ENCODE measurements around the gene GIPC2. TPM values are rescaled to one million over a fixed set of nuclear protein-coding genes. Genes with fewer than 3 reads are reported as not detected.
A peak's percentile ranks its signal among the peaks of the same experiment; 100 is the strongest.

The GIPC2 gene
- total RNA-seq, 1 donor from 2014 or later = 9.0 TPM

DNA sequence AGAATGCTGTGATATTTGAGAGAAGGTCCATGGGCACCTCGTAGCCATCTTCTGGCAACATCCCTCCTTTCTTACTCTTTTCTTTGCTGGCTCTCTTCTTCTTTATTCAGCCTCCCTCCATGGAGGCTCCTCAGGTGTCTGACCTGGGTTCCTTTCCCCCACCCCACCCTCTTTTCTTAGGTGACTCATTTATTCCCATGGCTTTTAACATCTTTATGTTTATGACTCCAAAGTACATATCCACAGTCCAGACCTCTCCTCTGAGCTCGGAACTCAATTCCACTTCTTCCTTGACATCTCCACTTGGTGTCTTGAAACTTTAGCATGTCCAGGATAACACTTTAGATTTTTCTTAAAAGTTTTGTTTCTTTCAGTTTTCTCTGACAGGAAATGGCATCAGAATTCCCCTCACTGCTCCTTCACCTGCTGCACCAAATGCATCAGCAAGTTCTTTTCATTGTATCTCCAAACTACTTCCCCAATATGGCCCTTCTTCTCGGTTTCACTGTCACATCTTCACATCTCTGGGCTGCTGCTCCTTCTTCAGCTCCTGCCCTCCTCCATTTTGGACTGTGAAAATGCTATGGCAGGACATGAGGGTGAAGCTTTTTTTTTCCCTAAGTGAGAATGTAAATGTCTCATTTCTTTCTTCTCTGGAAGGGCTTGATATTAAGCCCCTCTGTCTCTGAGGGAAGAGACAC is 95.9 kb downstream of the GIPC2 start:
- ATAC-seq (no peak), DNase-seq (ENCODE audit: low spot score) (no peak)

DNA sequence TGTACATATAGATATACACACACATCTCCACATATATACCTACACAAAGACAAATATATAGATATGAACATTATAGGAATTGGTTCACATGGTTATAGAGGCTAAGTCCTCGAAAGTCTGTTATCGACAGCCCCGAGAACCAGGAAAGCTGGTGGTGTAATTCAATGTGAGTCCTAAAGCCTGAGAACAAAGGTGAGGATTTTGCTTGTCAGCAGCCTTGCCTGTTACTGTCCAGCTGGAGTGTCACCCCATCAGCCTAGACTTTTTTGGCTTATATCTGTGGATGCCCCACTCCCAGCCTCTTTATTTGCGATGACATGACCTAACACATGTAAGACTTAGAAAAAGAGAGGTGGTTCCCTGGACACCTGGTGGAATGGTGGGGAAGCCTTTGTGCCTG is 97.0 kb downstream of the GIPC2 start:
- peak; percentile 70 for ATAC-seq

DNA sequence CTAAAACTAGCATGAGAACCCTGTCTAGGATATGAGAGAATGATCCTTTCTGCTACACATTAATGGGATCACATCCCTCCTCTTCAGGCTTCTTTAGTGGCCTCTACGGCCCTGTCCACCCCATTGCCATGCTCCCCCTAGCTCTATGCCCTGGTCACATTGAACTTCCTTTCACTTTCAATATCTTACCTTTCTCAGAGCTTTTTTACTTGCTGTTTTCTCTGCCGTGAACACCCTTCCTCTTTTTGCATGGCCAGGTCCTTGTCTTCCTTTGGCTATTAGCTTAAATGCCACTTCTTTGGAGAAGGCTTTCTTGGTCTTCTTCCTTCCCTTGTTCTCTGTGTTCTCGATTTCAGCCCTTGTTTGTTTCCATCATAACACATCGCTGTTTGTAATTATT is 97.4 kb downstream of the GIPC2 start:
- ATAC-seq (peak; percentile 74), DNase-seq (ENCODE audit: low spot score) (no peak)

More for the DNA sequence above, 97.0 kb downstream of the GIPC2 start:
- DNase-seq (ENCODE audit: low spot score) = no peak

DNA sequence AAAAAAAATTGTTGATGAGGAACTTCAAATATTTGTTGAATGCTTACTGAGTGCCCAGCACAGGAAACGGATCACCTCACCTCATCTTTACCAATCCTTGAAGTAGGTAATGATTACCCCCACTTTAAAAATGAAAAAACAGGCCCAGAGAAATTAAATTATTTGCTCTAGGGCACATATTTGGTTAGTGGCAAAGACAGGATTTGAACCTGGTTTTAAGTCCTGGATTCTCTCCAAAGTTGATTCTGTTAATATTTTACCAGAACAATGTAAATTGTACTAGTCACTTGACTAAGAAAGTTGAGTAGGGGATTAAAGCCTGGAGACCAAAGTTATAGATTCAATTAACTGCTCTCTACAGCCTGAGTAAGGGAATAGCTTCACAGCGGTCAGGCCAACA is 97.9 kb downstream of the GIPC2 start:
- ATAC-seq (peak; percentile 42), DNase-seq (ENCODE audit: low spot score) (no peak)

DNA sequence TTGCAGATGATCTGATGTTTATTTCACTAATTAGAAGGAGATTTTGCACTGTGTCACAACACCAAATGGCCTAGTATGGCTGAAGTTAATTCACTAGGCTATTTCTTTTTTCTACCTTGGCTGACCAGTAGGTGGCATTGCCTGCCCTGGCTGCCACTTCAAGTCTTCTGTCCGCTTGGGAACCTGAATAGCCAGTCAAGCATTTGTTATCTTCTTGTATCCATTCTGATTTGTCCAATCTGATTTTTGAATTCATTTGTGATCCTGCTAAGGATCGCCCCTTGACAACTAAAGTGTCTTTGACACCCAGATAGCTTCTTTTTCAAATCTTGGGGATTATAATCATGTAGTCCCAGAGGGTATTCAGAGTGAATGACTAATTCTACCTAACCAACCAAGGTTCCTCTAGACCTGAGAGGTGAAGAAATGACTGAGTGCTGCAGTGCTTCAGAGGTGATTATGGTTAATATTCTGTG is 99.4 kb downstream of the GIPC2 start:
- DNase-seq (ENCODE audit: low spot score) = peak; percentile 62

DNA sequence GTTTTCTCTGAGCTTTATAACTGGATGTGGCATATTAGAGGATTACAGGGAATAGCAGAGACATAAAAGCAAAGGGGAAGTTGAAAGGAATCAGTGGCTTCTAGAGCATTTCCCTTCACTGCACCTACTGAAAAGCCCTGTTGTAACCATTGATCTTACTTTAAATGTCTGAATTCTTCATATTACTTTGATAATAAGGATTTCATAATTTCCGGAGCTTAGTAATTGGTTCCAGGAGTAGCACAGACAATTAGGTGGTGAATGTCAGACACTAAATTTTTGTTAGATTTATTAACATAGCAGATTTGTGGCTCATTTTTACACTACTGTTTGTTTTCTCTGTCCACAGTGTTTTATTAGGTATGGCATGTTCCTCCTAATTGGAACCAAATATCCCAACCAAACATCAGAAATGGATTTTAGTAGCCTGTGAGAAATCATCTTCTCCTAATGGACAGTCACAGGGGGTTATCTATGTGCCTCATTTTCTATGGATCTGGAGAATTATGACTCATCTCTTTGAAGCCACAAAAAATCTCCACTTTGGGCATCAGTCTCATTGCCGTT is 100.5 kb downstream of the GIPC2 start:
- DNase-seq (ENCODE audit: low spot score) (no peak), ATAC-seq (no peak)

More for the DNA sequence above, 99.4 kb downstream of the GIPC2 start:
- peak; percentile 81 for ATAC-seq

DNA sequence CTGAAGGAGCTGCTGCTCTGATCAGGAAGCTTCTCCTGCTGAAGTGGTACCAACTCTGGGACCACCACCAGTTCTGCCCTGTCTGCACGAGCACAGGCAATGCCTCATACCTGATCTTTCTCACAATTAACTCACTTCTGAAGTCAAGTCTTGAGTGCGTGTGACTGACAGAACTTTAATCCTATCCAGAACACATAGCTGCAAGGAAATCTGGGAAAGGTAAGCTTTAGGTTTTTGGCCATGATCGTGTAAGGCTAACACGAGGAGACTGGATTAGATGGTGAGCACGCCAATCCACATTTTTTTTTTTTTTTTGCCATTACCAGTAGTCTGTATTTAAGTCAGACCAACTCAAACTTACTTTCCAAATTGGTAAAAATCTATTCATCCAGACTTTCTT is 101.3 kb downstream of the GIPC2 start:
- DNase-seq (ENCODE audit: low spot score) = no peak
- no peak for ATAC-seq

DNA sequence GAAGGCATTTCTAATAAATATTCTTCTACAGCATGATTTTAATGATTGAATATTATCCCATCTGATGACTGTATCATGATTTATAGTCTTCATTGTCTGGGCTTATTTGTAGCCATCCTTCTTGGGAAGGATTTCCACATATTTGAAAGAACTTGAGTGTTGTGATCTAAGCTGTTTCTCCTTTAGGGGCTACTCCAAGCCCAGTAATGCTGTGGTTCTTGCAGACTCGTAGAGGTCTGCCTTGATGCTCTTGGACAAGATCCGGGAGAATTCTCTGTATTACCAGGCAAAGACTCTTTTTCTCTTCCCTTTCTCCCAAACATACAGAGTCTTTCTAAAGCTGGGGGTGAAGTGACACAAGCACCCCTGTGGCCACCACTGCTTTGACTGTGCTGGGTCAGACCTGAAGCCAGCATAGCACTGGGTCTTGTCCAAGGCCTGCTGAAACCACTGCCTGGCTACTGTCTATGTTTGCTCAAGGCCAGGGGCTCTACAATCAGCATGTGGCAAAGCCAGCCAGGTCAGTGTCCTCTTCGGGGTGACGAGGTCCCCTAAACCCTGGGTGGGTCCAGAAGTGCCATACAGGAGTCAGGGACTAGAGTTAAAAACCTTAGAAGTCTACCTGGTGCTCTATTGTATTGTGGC is 107.4 kb downstream of the GIPC2 start:
- peak; percentile 58 for ATAC-seq
- DNase-seq (ENCODE audit: low spot score) = no peak

DNA sequence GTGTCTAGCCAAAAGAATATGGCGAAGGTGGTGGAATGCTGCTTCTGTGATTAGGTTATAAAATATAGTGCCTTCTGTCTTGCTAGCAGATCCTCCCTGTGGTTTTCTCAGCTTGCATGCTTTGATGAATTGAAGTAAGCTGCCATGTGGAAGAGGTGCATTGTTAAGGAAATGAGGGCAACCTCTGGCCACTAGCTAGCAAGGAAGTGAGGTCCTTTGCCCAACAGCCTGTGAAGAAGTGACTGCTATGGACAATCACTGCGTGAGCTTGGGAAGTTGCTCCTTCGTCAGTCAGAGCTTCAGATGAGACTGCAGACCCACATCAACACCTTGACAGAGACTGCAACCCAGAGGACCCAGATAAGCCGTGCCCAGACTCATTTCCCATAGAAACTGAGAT is 109.4 kb downstream of the GIPC2 start:
- DNase-seq (ENCODE audit: low spot score) (no peak), ATAC-seq (no peak)

DNA sequence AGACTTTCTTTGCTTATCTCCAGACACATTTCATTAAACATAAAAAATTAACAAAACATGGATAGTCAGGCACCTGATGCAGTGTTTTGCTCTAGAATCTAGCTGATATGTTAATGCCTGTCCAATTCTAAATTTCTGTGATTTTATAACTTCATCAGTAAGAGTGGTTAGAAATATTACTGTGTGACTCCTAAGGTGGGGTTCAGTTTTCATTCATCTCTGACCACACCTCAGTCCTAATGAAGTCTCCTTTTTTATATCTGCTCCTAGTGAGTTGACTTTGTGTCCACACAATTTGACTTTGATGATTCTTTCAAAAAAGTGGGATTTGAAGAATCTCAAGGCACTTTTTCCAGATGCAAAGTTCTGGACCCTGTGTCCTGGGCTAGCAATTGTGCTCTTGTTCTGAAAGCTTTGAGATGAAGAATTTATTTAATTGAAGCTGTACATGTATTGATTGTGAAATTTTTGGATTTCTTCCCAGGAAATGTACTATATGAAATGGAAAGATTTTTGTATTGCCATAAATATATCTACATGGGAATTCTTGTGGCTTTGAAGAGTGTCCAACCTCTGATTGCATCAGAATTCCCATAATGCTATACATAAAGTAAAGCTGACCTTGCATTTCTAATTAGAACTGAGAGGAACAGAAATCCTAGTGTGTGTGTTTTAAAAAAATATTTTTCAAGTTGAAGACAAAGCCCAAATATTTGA is 111.2 kb downstream of the GIPC2 start:
- DNase-seq (ENCODE audit: low spot score) (no peak), ATAC-seq (no peak)

DNA sequence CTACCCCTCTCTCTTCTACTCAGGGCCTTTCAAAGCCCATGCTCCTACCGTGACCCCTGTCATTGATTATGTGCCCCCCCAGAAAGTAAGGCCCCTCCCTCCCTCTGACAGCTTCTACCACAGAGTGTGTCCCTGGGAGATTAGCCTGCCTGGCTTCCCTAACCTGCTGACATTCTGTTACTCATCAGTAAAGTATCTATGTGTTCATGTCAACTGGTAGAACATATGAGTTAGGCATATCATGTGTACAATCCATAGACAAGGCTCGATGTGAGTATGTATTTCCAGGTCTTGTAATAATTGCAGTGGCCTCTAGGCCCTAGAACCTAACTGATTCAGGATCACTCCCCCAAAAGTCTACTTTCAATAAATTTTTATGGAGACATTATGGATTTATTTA is 120.0 kb downstream of the GIPC2 start:
- ATAC-seq = no peak
- no peak for DNase-seq (ENCODE audit: low spot score)

DNA sequence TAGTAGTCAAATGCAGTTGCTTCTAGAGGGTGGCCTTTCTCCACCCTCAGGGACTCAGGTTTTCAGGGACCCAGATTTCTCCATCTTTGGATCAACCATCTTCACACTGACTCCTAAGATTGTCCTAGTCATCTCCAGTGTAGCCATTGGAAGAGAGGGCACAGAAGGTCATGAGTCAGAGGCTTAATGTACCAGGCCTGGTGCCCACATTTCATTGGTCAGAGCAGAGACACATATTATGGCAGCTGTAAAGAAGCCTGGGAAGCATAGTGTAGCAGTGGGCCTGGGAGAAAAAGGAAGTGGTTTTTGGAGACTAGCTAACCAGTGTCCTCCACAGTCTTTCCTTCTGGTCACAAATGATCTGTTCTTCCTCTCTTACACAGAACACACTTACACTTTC is 122.5 kb downstream of the GIPC2 start:
- ATAC-seq (no peak), DNase-seq (ENCODE audit: low spot score) (no peak)

DNA sequence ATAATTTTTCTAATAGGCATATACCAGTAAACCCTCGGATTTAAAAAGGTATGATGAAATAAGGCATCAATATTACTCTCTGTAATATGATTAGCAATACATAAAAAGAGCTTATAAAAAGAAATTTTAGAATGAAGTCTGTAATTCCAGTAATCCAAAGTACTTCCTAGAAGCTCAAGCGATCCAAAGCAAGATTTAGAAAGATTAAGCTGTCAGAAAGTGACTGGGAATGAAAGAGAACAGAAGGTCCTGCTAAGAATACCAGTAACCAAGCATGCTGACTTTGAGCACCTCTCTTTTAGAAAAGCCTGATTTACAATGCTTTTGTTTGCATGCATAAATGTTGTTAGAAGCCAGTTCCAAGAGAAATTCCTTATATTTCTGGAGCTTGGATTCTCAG is 125.1 kb downstream of the GIPC2 start:
- DNase-seq (ENCODE audit: low spot score) = no peak
- no peak for ATAC-seq

DNA sequence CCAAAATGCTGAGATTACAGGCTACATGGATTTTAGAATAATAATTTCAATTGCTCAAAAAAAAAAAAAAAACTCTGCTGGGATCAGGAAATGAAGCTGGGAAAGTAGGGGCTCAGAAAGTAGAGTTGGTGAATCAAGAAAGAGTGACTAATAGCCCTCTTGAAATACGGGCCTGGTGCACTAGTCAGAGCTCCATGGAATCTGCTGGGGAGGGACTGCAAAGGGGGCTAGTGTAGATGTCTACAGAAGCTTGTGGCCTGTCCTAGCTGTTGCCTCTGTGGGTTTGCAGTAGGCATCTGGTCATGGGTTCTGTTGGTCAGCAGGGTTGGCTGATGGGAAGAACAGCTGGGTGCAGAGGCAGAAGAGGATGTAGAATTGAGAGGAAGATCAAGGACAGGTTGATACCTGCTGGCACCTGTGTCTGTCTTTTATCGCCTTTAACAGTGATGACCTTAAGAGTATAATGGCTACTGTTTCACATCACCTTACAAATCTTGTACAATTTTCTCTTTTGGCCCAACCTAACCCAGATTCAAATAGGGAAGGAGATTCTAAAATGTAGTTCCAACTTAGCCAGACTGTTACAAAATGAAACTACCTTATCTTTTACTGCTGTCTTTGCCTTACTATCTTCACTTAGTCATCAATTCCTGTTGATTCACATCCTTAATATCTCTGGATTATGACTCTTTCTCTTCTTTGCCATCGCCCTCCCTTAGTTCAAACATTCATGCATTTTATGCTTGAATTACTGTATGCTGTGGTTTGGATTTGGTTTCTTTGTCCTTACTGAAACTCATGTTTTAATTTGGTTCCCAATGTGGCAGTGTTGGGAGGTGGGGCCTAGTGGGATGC is 126.2 kb downstream of the GIPC2 start:
- ATAC-seq = no peak
- DNase-seq (ENCODE audit: low spot score) = no peak

DNA sequence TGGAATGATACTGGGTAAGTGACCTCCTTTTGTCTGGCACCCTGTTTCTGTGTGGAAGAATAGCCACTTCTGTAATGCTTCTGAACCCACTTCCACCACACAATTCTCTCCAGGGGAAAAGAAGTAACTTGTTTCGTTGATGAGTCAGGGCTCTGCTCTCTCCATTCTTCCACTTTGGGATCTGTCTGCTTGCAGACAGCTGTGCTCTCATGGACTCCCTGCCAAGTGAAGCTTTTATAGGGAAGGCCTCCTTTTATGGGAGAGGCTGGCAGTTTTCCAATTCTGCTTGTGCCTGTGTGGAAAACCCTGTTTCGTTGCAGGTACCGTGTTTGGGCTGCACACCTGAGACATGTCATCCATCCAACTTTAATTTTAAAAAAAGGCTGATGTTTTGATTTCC is 130.7 kb downstream of the GIPC2 start:
- DNase-seq (ENCODE audit: low spot score) = no peak
- ATAC-seq = no peak

DNA sequence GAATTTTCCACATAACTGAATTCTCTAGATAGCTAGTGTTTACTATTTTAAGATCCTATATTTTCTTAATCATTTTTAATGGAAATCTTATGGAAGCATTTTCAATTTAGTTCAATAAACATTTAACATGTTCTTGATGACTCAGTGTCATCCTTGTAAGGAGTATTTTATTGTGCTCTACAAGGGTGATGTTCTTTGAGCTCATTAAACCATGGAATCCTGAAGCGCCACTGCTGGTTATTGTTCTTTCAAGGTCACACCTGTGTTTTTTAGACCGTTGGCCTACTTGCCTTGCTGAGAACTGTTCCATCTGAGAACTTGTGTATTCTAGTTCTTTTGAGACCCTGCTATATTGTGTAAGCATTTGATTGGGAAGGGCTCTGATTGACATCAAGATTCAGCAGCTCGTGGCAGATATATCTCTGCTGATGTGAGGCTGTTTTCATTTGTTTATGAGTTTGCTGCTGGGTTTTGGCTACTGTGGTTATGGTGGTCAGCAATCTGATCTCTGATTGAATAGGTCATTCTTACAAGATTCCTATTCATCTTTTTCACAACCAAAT is 132.0 kb downstream of the GIPC2 start:
- no peak for DNase-seq (ENCODE audit: low spot score)
- no peak for ATAC-seq

DNA sequence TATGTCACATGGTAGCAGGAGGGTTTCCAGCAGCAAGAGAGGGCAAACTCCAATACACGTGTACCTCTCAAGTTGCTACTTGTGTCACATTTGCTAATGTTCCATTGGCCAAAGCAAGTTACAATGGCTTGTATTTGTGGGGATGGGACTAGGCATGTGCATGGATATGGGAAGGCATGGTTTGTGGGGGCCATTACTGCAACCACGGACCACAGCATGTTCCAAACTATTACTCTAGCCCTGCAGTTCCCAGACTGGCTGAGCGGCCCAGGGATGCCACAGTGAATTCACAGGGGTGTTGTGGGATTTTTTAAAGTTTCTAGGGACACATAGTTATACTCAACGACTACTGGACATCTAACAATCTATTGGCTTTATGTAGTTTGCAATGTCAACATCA is 133.1 kb downstream of the GIPC2 start:
- DNase-seq (ENCODE audit: low spot score) = no peak

DNA sequence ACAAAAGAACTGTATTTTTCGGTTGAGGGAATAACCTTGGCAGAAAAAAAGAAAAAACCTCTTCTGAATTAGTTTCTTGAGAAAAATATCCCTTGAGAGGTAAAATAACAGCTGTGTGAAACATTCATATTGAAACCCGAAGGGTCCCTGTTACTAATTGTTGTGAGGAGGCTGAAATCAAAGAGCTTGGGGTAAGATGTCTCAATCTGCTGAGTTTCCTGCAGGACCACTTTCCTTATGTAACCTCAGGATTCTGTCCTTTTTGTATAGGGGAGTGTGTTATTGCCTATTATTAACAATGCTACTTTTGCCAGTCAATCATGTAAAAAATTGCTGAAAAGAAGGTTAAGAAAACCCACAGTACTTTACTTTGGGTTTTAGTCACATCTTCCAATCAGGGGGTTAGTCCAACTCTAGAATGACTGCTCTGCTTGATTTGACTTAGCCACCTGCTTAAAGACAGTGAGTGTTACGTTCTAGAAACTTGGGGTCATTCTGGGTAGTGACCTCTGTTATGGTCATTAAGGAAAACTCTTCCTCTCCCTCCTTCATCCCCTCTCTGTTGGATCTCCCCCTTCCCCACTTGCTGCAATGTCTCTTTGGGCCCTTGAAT is 138.8 kb downstream of the GIPC2 start:
- ATAC-seq = no peak
- DNase-seq (ENCODE audit: low spot score) = no peak

More for the DNA sequence above, 133.1 kb downstream of the GIPC2 start:
- ATAC-seq = no peak
